ENCODE measurements around the gene PRKACA.

PRKACA gene

GRCh38 chr19:14164082-14164481 lies 46.5 kb upstream of the PRKACA start:
- Histone ChIP-seq H2BK5ac (ENCODE audit: low read depth, low read length, poor library complexity) (no peak overlapping the region), H3K79me2 (ENCODE audit: control insufficient read depth, insufficient read depth, low read length, poor library complexity) (no peaks in the 10 kb centered on the region), H2AK5ac (ENCODE audit: low read length) (no peak overlapping the region), H3K4me3 (ENCODE audit: low read depth, low read length) (no peak overlapping the region), H4K91ac (ENCODE audit: low read depth, low read length) (no peak overlapping the region), H2AFZ (ENCODE audit: insufficient read depth, low read length, poor library complexity) (no peak overlapping the region), H4K8ac (ENCODE audit: low read depth, low read length) (no peak overlapping the region), H2BK120ac (ENCODE audit: insufficient read depth, low read length, poor library complexity) (no peak overlapping the region), H3K9me3 (ENCODE audit: insufficient read depth, low read depth, low read length) (peaks cover 3% of the 10 kb centered on the region), H3K27me3 (ENCODE audit: insufficient read depth, low read length) (no peaks in the 10 kb centered on the region), H3K4ac (ENCODE audit: low read depth, low read length) (no peak overlapping the region), H3K36me3 (ENCODE audit: control insufficient read depth in 1 of 2, insufficient read depth in 2 of 2, low read length in 2 of 2) (peaks cover 6 to 7% of the 10 kb centered on the region in 2 experiments), H3K14ac (ENCODE audit: low read length) (no peak overlapping the region), H3K4me1 (ENCODE audit: control insufficient read depth in 1 of 2, insufficient read depth in 2 of 2, low read length in 2 of 2) (no peaks in the 10 kb centered on the region), H2BK12ac (ENCODE audit: low read length) (no peak overlapping the region), H3K9ac (ENCODE audit: low read length) (no peak overlapping the region), H3K18ac (ENCODE audit: low read length) (no peak overlapping the region), H3K27ac (ENCODE audit: low read depth, low read length) (no peak overlapping the region), H4K12ac (ENCODE audit: low read depth, low read length) (no peak overlapping the region), H3K4me2 (ENCODE audit: low read length) (no peak overlapping the region), H3K23ac (ENCODE audit: low read length) (no peak overlapping the region), H3K79me1 (ENCODE audit: low read length) (no peaks in the 10 kb centered on the region)
- no peak for DNase-seq
- WGBS (ENCODE audit: extremely low coverage, insufficient coverage, insufficient read length) = no CpG with 5 or more reads among the region's 11 CpGs

GRCh38 chr19:14162871-14163297 lies 45.3 kb upstream of the PRKACA start:
- Histone ChIP-seq H3K23ac (ENCODE audit: low read length) (no peak overlapping the region), H2BK120ac (ENCODE audit: insufficient read depth, low read length, poor library complexity) (no peak overlapping the region), H3K9ac (ENCODE audit: low read length) (no peak overlapping the region), H4K12ac (ENCODE audit: low read depth, low read length) (no peak overlapping the region), H4K8ac (ENCODE audit: low read depth, low read length) (no peak overlapping the region), H3K14ac (ENCODE audit: low read length) (no peak overlapping the region), H3K36me3 (ENCODE audit: control insufficient read depth in 1 of 2, insufficient read depth in 2 of 2, low read length in 2 of 2) (peaks cover 6 to 13% of the 10 kb centered on the region in 2 experiments), H3K18ac (ENCODE audit: low read length) (no peak overlapping the region), H3K79me2 (ENCODE audit: control insufficient read depth, insufficient read depth, low read length, poor library complexity) (no peaks in the 10 kb centered on the region), H2BK5ac (ENCODE audit: low read depth, low read length, poor library complexity) (no peak overlapping the region), H3K27ac (ENCODE audit: low read depth, low read length) (no peak overlapping the region), H3K9me3 (ENCODE audit: insufficient read depth, low read depth, low read length) (peaks cover 3% of the 10 kb centered on the region), H3K79me1 (ENCODE audit: low read length) (no peaks in the 10 kb centered on the region), H3K4me3 (ENCODE audit: low read depth, low read length) (no peak overlapping the region), H3K4ac (ENCODE audit: low read depth, low read length) (no peak overlapping the region), H2AFZ (ENCODE audit: insufficient read depth, low read length, poor library complexity) (no peak overlapping the region), H4K91ac (ENCODE audit: low read depth, low read length) (no peak overlapping the region), H3K27me3 (ENCODE audit: insufficient read depth, low read length) (no peaks in the 10 kb centered on the region), H3K4me2 (ENCODE audit: low read length) (no peak overlapping the region), H2AK5ac (ENCODE audit: low read length) (no peak overlapping the region), H3K4me1 (ENCODE audit: control insufficient read depth in 1 of 2, insufficient read depth in 2 of 2, low read length in 2 of 2) (no peaks in the 10 kb centered on the region), H2BK12ac (ENCODE audit: low read length) (no peak overlapping the region)
- no peak for DNase-seq
- WGBS (ENCODE audit: extremely low coverage, insufficient coverage, insufficient read length) = no CpG with 5 or more reads among the region's 38 CpGs

GRCh38 chr19:14161305-14161704 lies 43.7 kb upstream of the PRKACA start:
- no peak overlapping the region for H3K4me2 ChIP-seq (ENCODE audit: low read length)
- H3K23ac ChIP-seq (ENCODE audit: low read length) = no peak overlapping the region
- H3K79me1 ChIP-seq (ENCODE audit: low read length) = no peaks in the 10 kb centered on the region
- no peak overlapping the region for H4K91ac ChIP-seq (ENCODE audit: low read depth, low read length)
- no peak overlapping the region for H3K14ac ChIP-seq (ENCODE audit: low read length)
- no peak overlapping the region for H2BK12ac ChIP-seq (ENCODE audit: low read length)
- peaks cover 13 to 23% of the 10 kb centered on the region in 2 experiments for H3K36me3 ChIP-seq (ENCODE audit: control insufficient read depth in 1 of 2, insufficient read depth in 2 of 2, low read length in 2 of 2)
- H3K27me3 ChIP-seq (ENCODE audit: insufficient read depth, low read length) = no peaks in the 10 kb centered on the region
- H4K12ac ChIP-seq (ENCODE audit: low read depth, low read length) = no peak overlapping the region
- H2AK5ac ChIP-seq (ENCODE audit: low read length) = no peak overlapping the region
- no peak overlapping the region for H2AFZ ChIP-seq (ENCODE audit: insufficient read depth, low read length, poor library complexity)
- H3K4me3 ChIP-seq (ENCODE audit: low read depth, low read length) = no peak overlapping the region
- no CpG with 5 or more reads among the region's 19 CpGs for WGBS (ENCODE audit: extremely low coverage, insufficient coverage, insufficient read length)
- no peak overlapping the region for H3K4ac ChIP-seq (ENCODE audit: low read depth, low read length)
- H3K79me2 ChIP-seq (ENCODE audit: control insufficient read depth, insufficient read depth, low read length, poor library complexity) = no peaks in the 10 kb centered on the region
- H2BK120ac ChIP-seq (ENCODE audit: insufficient read depth, low read length, poor library complexity) = no peak overlapping the region
- H3K4me1 ChIP-seq (ENCODE audit: control insufficient read depth in 1 of 2, insufficient read depth in 2 of 2, low read length in 2 of 2) = no peaks in the 10 kb centered on the region
- H3K27ac ChIP-seq (ENCODE audit: low read depth, low read length) = no peak overlapping the region
- no peak overlapping the region for H2BK5ac ChIP-seq (ENCODE audit: low read depth, low read length, poor library complexity)
- no peak overlapping the region for H3K9ac ChIP-seq (ENCODE audit: low read length)
- peaks cover 3% of the 10 kb centered on the region for H3K9me3 ChIP-seq (ENCODE audit: insufficient read depth, low read depth, low read length)
- H4K8ac ChIP-seq (ENCODE audit: low read depth, low read length) = no peak overlapping the region
- DNase-seq = no peak
- no peak overlapping the region for H3K18ac ChIP-seq (ENCODE audit: low read length)

GRCh38 chr19:14160017-14160703 lies 42.6 kb upstream of the PRKACA start:
- Histone ChIP-seq H3K9me3 (ENCODE audit: insufficient read depth, low read depth, low read length) (peaks cover 3% of the 10 kb centered on the region), H3K4me3 (ENCODE audit: low read depth, low read length) (no peak overlapping the region), H3K79me1 (ENCODE audit: low read length) (no peaks in the 10 kb centered on the region), H3K9ac (ENCODE audit: low read length) (no peak overlapping the region), H2BK5ac (ENCODE audit: low read depth, low read length, poor library complexity) (no peak overlapping the region), H4K12ac (ENCODE audit: low read depth, low read length) (no peak overlapping the region), H4K91ac (ENCODE audit: low read depth, low read length) (no peak overlapping the region), H3K79me2 (ENCODE audit: control insufficient read depth, insufficient read depth, low read length, poor library complexity) (no peaks in the 10 kb centered on the region), H3K27me3 (ENCODE audit: insufficient read depth, low read length) (no peaks in the 10 kb centered on the region), H3K4me1 (ENCODE audit: control insufficient read depth in 1 of 2, insufficient read depth in 2 of 2, low read length in 2 of 2) (no peaks in the 10 kb centered on the region), H3K27ac (ENCODE audit: low read depth, low read length) (no peak overlapping the region), H2AK5ac (ENCODE audit: low read length) (no peak overlapping the region), H3K4ac (ENCODE audit: low read depth, low read length) (no peak overlapping the region), H3K18ac (ENCODE audit: low read length) (no peak overlapping the region), H3K14ac (ENCODE audit: low read length) (no peak overlapping the region), H3K23ac (ENCODE audit: low read length) (no peak overlapping the region), H3K4me2 (ENCODE audit: low read length) (no peak overlapping the region), H4K8ac (ENCODE audit: low read depth, low read length) (no peak overlapping the region), H2BK120ac (ENCODE audit: insufficient read depth, low read length, poor library complexity) (no peak overlapping the region), H2AFZ (ENCODE audit: insufficient read depth, low read length, poor library complexity) (no peak overlapping the region), H3K36me3 (ENCODE audit: control insufficient read depth in 1 of 2, insufficient read depth in 2 of 2, low read length in 2 of 2) (peaks cover 13 to 23% of the 10 kb centered on the region in 2 experiments), H2BK12ac (ENCODE audit: low read length) (no peak overlapping the region)
- DNase-seq = no peak
- WGBS (ENCODE audit: extremely low coverage, insufficient coverage, insufficient read length) = no CpG with 5 or more reads among the region's 25 CpGs

Data from trophoblast cell (in vitro differentiated cells and primary cell).